ENCODE data around the gene IGFN1.

The IGFN1 gene

DNA sequence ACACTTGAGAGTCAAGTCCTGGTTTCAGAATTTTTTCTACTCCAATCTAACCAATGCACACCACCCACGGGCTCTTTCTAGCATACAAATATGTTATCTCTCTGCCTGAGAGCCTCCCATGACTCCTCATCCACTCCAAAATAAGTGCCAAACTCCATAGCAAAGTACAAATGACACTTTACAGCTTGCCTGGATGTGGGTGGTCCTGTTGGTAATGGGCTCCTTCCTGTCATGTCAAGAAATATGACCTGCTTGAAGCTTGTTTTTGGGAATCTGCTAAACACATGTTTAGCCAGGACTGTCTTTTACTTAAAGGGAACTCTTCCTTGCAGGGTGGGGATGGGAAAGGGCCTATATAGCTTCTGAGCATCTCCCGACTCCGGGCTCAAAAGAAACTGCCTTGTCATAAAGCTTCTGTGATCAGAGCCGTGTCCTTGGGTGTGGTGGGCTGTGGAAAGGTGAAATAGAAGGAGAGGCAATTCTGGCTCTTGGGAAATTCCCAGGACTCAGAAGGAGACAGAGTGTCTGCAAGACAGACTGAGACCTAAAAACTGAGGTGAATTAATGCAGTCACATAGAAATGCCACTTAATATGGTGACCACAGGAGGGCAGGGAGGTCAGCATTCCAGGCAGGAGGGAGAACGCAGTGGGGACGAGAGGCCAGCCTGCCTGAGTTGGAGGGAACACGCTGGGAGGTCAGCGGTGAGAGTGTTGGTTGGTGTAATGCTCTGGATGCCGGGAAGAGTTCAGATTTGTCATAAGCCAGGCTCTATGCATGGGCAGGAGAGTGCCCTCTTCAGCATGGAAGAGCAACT, 6.1 kb upstream of the IGFN1 start:
- DNase-seq (ENCODE audit: low read depth): no peak
- no peak overlapping the region for H3K4me3 ChIP-seq (ENCODE audit: low read length)
- TF ChIP-seq, protein P1, sequence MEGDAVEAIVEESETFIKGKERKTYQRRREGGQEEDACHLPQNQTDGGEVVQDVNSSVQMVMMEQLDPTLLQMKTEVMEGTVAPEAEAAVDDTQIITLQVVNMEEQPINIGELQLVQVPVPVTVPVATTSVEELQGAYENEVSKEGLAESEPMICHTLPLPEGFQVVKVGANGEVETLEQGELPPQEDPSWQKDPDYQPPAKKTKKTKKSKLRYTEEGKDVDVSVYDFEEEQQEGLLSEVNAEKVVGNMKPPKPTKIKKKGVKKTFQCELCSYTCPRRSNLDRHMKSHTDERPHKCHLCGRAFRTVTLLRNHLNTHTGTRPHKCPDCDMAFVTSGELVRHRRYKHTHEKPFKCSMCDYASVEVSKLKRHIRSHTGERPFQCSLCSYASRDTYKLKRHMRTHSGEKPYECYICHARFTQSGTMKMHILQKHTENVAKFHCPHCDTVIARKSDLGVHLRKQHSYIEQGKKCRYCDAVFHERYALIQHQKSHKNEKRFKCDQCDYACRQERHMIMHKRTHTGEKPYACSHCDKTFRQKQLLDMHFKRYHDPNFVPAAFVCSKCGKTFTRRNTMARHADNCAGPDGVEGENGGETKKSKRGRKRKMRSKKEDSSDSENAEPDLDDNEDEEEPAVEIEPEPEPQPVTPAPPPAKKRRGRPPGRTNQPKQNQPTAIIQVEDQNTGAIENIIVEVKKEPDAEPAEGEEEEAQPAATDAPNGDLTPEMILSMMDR (conservative IDR thresholded peaks at IDR 0.05; ENCODE audit: low read depth, low read length): peak; percentile 84

DNA sequence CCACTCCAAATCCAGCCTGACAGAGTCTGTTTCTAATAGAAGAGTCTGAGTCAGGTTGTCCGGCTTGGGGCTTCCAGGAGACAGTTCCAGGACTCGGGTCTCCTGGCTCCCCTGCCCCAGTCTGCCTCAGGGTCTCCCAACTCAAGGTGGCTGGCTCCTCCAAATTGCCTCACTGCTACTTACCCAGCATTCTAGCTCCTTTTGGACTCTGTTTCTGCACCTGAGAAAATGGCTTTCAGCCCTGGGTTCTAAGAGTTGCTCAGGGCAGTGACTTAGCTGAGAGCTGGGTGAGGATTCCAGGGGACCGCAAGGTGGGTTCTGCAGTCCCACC, 5.5 kb upstream of the IGFN1 start:
- TF ChIP-seq, protein P1 (conservative IDR thresholded peaks at IDR 0.05; ENCODE audit: low read depth, low read length): no peak
- no peak overlapping the region for H3K4me3 ChIP-seq (ENCODE audit: low read length)
- no peak for DNase-seq (ENCODE audit: low read depth)

DNA sequence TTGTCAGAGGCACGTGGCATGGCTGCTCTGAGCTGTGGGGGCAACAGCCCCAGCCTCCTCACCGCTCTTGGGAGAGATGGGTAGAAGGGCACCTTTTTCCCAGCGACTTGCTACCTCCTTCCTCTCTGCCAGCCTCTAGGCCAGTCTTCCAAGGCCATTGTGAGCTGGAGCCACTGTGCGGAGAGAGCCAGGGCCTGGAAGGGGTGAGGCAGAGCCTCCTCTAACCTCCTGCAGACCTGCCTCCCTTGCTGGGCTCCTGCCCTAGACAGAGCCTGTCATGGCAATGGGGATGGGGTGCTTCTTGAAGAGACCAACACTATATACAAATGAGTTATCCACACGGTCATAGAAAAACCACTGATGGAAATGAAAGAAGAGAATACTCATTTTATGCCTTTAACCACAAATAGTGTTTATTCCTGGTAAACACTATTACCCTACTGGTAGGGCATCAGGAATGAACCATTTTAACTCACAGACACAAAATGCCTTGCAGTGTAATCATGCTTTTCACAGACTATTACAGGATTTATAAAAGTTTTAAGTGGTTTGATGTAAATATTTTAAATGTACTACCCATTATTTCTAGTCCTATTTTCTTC, 5.0 kb upstream of the IGFN1 start:
- no peak for DNase-seq (ENCODE audit: low read depth)
- TF ChIP-seq, protein P1 (conservative IDR thresholded peaks at IDR 0.05; ENCODE audit: low read depth, low read length): no peak
- H3K4me3 ChIP-seq (ENCODE audit: low read length): no peak overlapping the region

DNA sequence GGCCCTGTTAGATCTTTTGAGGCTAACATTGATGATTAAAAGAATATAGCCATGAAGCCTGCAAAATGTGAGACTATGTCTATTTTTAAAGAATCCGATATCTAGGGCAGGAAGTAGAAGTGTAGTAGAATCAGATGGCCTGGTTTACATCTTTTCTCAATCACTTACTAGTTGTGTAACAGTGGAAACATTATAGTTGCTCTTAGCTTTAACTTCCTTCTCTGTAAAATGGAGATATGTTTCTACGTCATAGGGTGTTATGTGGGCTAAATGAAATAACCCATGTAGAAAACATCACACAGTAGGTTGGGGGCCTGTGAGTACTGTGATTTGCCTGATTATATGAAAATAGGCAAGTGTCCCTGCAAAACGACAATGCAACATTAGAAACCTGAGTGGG, 4.4 kb upstream of the IGFN1 start:
- TF ChIP-seq, protein P1 (conservative IDR thresholded peaks at IDR 0.05; ENCODE audit: low read depth, low read length): no peak
- DNase-seq (ENCODE audit: low read depth): no peak
- no peak overlapping the region for H3K4me3 ChIP-seq (ENCODE audit: low read length)

DNA sequence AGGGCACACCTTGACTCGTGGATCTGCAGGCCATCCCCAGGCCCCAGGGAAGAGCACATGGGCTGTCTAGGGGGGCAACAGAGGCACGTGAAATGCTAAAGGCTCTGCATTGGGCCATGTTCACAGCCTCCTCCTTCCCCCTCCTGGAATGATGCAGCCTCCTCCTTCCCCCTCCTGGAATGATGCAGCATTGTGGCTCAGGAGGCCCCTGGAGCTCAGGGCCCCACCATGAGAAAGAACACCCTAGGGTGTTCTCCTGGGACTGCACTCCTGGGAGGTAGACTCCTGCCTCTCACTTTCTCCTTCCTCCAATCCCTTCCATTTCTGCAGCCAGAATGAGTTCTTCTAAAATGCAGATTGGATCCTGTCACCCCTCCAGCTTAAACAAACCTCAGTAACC, 1.5 kb upstream of the IGFN1 start:
- DNase-seq (ENCODE audit: low read depth): no peak
- TF ChIP-seq, protein P1 (conservative IDR thresholded peaks at IDR 0.05; ENCODE audit: low read depth, low read length): no peak
- H3K4me3 ChIP-seq (ENCODE audit: low read length): no peak overlapping the region

DNA sequence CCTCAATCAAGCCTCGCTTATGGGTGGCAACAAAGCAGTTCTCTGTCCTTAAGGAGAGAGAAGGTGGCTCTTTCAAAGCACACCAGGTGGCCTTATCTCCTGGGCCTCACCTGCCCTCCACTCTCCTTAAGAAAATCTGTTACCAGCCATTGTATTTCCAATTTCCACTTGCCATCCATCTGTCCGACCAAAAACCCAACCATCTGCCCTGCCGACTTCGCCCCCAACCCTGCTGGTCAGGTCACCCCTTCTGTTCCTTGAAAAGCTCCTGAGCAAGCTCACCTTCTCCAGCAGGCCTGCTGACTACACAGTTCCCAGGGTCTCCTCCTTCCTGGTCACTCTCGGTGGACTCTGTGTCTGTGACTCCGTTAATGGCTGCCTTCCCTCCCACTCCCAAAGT, 619 bp upstream of the IGFN1 start:
- TF ChIP-seq, protein P1 (conservative IDR thresholded peaks at IDR 0.05; ENCODE audit: low read depth, low read length): no peak

More for the DNA sequence above, 619 bp upstream of the IGFN1 start:
- no peak overlapping the region for H3K4me3 ChIP-seq (ENCODE audit: low read length)
- no peak for DNase-seq (ENCODE audit: low read depth)

All from retinal pigment epithelial cell (primary cell).